MM.1S (cell line): ENCODE measurements around the gene NMB.
A peak's percentile ranks its signal among the peaks of the same experiment; 100 is the strongest.

Experiments used
- DNase-seq: peaks from one replicate; pipeline ENCODE4 v3.0.0-alpha.2; 2015
- H2AFZ ChIP-seq: fragments of 300-600 bp; sonication (generic); 2 replicates; pipeline ENCODE4 v1.6.0; 2016; ENCODE audit warnings: antibody characterized with exemption, low read length
- H3F3A ChIP-seq: fragments of 300-600 bp; sonication (generic); 2 replicates; pipeline ENCODE4 v1.6.1; 2016; ENCODE audit warnings: mild to moderate bottlenecking, antibody characterized with exemption, low read length, moderate library complexity, mixed read lengths; ENCODE audit not compliant: insufficient read depth
- H3K27ac ChIP-seq: fragments of 300-600 bp; sonication (generic); 2 replicates; pipeline ENCODE4 v1.5.1; 2016; ENCODE audit warnings: mild to moderate bottlenecking, low read length
- H3K27me3 ChIP-seq: fragments of 300-600 bp; sonication (generic); replicated peaks from 2 replicates; pipeline ENCODE4 v1.6.0; 2016; ENCODE audit warnings: low read length; ENCODE audit not compliant: insufficient read depth
- H3K36me3 ChIP-seq: fragments of 300-600 bp; sonication (generic); replicated peaks from 2 replicates; pipeline ENCODE4 v1.6.1; 2016; ENCODE audit warnings: mild to moderate bottlenecking, low read length, mixed read lengths; ENCODE audit not compliant: insufficient read depth
- H3K4me1 ChIP-seq: fragments of 300-600 bp; sonication (generic); 2 replicates; pipeline ENCODE4 v1.6.1; 2016; ENCODE audit warnings: low read length, mixed read lengths
- H3K4me2 ChIP-seq: fragments of 300-600 bp; sonication (generic); 2 replicates; pipeline ENCODE4 v1.6.0; 2016; ENCODE audit warnings: low read depth, low read length
- H3K4me3 ChIP-seq: fragments of 300-600 bp; sonication (generic); 2 replicates; pipeline ENCODE4 v1.5.1; 2016; ENCODE audit warnings: low read length, mixed read lengths
- H3K79me2 ChIP-seq: fragments of 300-600 bp; sonication (generic); 2 replicates; pipeline ENCODE4 v1.6.1; 2016; ENCODE audit warnings: mixed run types, low read length, mixed read lengths
- H3K9ac ChIP-seq: fragments of 300-600 bp; sonication (generic); 2 replicates; pipeline ENCODE4 v1.6.1; 2016; ENCODE audit warnings: low read length, mixed read lengths
- H3K9me2 ChIP-seq: fragments of 300-600 bp; sonication (generic); replicated peaks from 2 replicates; pipeline ENCODE4 v1.6.1; 2016; ENCODE audit warnings: mild to moderate bottlenecking, low read length, mixed read lengths; ENCODE audit not compliant: insufficient read depth
- H3K9me3 ChIP-seq: fragments of 300-600 bp; sonication (generic); replicated peaks from 2 replicates; pipeline ENCODE4 v1.6.1; 2016; ENCODE audit warnings: mild to moderate bottlenecking, low read length, mixed read lengths; ENCODE audit not compliant: insufficient read depth
- H4K20me1 ChIP-seq: fragments of 300-600 bp; sonication (generic); 2 replicates; pipeline ENCODE4 v1.6.1; 2016; ENCODE audit warnings: mild to moderate bottlenecking, low read length, moderate library complexity, mixed read lengths; ENCODE audit not compliant: insufficient read depth
- EZH2 ChIP-seq: fragments of 300-600 bp; sonication (generic); optimal IDR thresholded peaks from 2 replicates; pipeline ENCODE3; 2017; ENCODE audit warnings: low read depth, mild to moderate bottlenecking, antibody characterized with exemption, low read length, mixed read lengths
- EZH2phosphoT487 ChIP-seq: fragments of 300-600 bp; sonication (generic); IDR thresholded peaks from 2 replicates; pipeline ENCODE4 v1.6.1; 2018; ENCODE audit warnings: antibody characterized with exemption, low read length
- TF ChIP-seq, protein P1 (sequence below): fragments of 300-600 bp; sonication (generic); IDR thresholded peaks from 2 replicates; pipeline ENCODE4 v1.5.1; 2016; ENCODE audit warnings: antibody characterized with exemption, low read length, mixed read lengths

Gene NMB

DNA sequence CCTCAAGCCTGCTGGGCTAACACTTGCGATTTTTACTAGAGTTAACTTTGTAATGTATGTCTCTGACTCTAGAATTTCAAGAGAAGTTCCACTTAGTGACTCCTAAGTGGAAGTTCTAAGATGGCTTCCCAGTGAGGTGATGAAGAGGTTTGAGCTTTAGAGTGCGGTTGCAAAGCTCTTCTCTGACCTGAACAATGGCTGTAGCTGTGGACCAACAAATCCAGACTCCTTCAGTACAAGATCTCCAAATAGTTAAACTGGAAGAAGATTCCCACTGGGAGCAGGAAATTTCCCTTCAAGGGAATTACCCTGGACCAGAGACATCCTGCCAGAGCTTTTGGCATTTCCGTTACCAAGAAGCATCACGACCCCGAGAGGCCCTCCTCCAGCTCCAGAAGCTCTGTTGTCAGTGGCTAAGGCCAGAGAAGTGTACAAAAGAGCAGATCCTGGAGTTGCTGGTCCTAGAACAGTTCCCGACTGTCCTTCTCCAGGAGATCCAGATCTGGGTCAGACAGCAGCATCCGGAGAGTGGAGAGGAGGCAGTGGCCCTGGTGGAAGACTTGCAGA lies 26.2 kb downstream of the NMB start:
- Histone ChIP-seq H4K20me1 (no peaks in the 10 kb centered on the region), H3K79me2 (peaks cover 16% of the 10 kb centered on the region), H2AFZ (peak overlapping the region; percentile 93), H3K9me3 (no peaks in the 10 kb centered on the region), H3K9ac (peak overlapping the region; percentile 47; the same call in 1 of the 2 replicates), H3K9me2 (no peaks in the 10 kb centered on the region), H3K4me1 (peaks cover 24% of the 10 kb centered on the region), H3K27me3 (no peaks in the 10 kb centered on the region), H3F3A (peaks cover 10% of the 10 kb centered on the region), H3K27ac (peak overlapping the region; percentile 36; the same call in 1 of the 2 replicates), H3K36me3 (no peaks in the 10 kb centered on the region), H3K4me2 (peak overlapping the region; percentile 83), H3K4me3 (peak overlapping the region; percentile 77)
- DNase-seq = no peak
- TF ChIP-seq EZH2 = no peak
- TF ChIP-seq EZH2phosphoT487 = no peak
- TF ChIP-seq, protein P1, sequence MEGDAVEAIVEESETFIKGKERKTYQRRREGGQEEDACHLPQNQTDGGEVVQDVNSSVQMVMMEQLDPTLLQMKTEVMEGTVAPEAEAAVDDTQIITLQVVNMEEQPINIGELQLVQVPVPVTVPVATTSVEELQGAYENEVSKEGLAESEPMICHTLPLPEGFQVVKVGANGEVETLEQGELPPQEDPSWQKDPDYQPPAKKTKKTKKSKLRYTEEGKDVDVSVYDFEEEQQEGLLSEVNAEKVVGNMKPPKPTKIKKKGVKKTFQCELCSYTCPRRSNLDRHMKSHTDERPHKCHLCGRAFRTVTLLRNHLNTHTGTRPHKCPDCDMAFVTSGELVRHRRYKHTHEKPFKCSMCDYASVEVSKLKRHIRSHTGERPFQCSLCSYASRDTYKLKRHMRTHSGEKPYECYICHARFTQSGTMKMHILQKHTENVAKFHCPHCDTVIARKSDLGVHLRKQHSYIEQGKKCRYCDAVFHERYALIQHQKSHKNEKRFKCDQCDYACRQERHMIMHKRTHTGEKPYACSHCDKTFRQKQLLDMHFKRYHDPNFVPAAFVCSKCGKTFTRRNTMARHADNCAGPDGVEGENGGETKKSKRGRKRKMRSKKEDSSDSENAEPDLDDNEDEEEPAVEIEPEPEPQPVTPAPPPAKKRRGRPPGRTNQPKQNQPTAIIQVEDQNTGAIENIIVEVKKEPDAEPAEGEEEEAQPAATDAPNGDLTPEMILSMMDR = no peak

DNA sequence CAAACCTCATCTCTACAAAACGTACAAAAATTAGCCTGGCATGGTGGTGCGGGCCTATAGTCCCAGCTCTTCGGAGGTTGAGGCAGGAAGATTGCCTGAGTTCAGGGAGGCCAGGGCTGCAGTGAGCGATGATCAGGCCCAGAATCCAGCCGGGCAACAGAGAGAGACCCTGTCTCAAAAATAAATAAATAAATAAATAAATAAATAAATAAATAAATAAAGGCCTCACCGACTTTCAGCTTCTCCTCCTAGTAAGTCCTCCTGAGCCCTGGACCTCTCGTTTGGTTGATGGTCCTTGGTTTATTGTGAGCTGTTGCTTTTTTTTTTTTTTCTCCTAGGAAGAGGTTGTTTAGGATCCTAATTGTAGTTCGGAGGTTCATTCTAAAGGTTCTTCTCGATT lies 29.0 kb downstream of the NMB start:
- H3K4me2 ChIP-seq = no peak overlapping the region
- H3F3A ChIP-seq = peaks cover 10% of the 10 kb centered on the region
- H3K79me2 ChIP-seq = peaks cover 12% of the 10 kb centered on the region; the same call in 1 of the 2 replicates
- H3K27ac ChIP-seq = no peak overlapping the region
- no peaks in the 10 kb centered on the region for H3K9me3 ChIP-seq
- no peak overlapping the region for H3K4me3 ChIP-seq
- H3K9ac ChIP-seq = no peak overlapping the region
- no peaks in the 10 kb centered on the region for H3K9me2 ChIP-seq
- DNase-seq = no peak
- TF ChIP-seq, protein P1 = no peak
- TF ChIP-seq EZH2phosphoT487 (no peak), EZH2 (no peak)
- H4K20me1 ChIP-seq = no peaks in the 10 kb centered on the region
- no peaks in the 10 kb centered on the region for H3K36me3 ChIP-seq
- peaks cover 18% of the 10 kb centered on the region for H3K4me1 ChIP-seq
- H2AFZ ChIP-seq = no peak overlapping the region
- no peaks in the 10 kb centered on the region for H3K27me3 ChIP-seq

DNA sequence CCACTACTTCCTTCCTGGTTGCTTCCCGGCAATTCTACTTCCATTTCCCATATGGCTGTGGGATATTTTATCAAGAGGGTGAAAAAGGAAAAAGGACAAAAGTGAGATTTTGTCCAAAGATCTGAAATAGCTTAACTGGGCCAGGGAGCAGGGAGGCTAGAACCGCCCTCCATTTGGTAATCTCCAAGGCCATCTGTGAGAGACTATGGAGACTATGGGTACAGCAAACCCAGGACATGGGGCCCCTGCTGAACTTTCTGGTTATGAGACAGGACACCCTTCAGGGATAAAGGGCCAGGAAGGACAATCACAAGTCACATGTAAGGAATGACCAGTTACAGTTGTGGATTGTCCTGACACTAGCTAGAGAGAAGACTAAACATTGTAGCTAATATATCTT lies 32.9 kb downstream of the NMB start:
- Histone ChIP-seq H3K9me3 (no peaks in the 10 kb centered on the region), H3K4me3 (no peak overlapping the region), H4K20me1 (no peaks in the 10 kb centered on the region), H3K9ac (no peak overlapping the region), H3K4me2 (no peak overlapping the region), H3K79me2 (no peaks in the 10 kb centered on the region), H3F3A (no peaks in the 10 kb centered on the region), H2AFZ (no peak overlapping the region), H3K9me2 (no peaks in the 10 kb centered on the region), H3K4me1 (0 out of 2 replicates have a peak, but pooled peaks cover under 1% of the 10 kb centered on the region), H3K27me3 (no peaks in the 10 kb centered on the region), H3K27ac (no peak overlapping the region), H3K36me3 (no peaks in the 10 kb centered on the region; the same call in 1 of the 2 replicates)
- DNase-seq = no peak
- TF ChIP-seq EZH2 (no peak), EZH2phosphoT487 (no peak)
- TF ChIP-seq, protein P1 = no peak
